OCI-LY7 (cell line): ENCODE results near the gene GNB1L. TPM values are rescaled to one million over a fixed set of nuclear protein-coding genes. Genes with fewer than 3 reads are reported as not detected.

ENCODE experiments used
- BruUV-seq: library from RNA; stranded (reverse); fragments of 400-500 nt; replicated peaks from 2 replicates; lab custom pipeline; 2021; lab: Mats Ljungman, UMichigan
- CTCF ChIA-PET: fragments of 300-600 bp; sonication (Branson Sonifier 250); formaldehyde crosslinking; loops from one replicate; lab custom pipeline; 2022; ENCODE audit warnings: antibody characterized with exemption; ENCODE audit not compliant: unreplicated experiment; lab: Charles Lee
- POLR2A ChIA-PET: fragments of 300-600 bp; sonication (Branson Sonifier 250); formaldehyde crosslinking; loops from one replicate; lab custom pipeline; 2022; ENCODE audit warnings: antibody characterized with exemption; lab: Charles Lee
- DNase-seq: peaks from one replicate; pipeline ENCODE4 v3.0.0-alpha.2; 2015; ENCODE audit warnings: low spot score
- H2AFZ ChIP-seq: fragments of 200-600 bp; sonication (generic), shearing (Covaris generic); 2 replicates; pipeline ENCODE4 v1.6.1; 2014; ENCODE audit warnings: mild to moderate bottlenecking, antibody characterized with exemption, low read length, moderate library complexity
- H3K27ac ChIP-seq: fragments of 200-600 bp; sonication (generic); 2 replicates; pipeline ENCODE4 v1.5.1; 2014; ENCODE audit warnings: mixed run types, low read depth, mild to moderate bottlenecking, moderate library complexity, low read length, inconsistent platforms; ENCODE audit not compliant: poor library complexity, severe bottlenecking
- H3K36me3 ChIP-seq: fragments of 200-600 bp; sonication (generic); 2 replicates; pipeline ENCODE4 v1.6.1; 2014; ENCODE audit warnings: mild to moderate bottlenecking, antibody characterized with exemption, low read length, moderate library complexity, mixed read lengths; ENCODE audit not compliant: insufficient read depth
- H3K4me1 ChIP-seq: fragments of 200-600 bp; sonication (generic); 2 replicates; pipeline ENCODE4 v1.5.1; 2014; ENCODE audit warnings: mild to moderate bottlenecking, low read length; ENCODE audit not compliant: insufficient read depth, poor library complexity, severe bottlenecking
- H3K4me2 ChIP-seq: fragments of 200-600 bp; sonication (generic); 2 replicates; pipeline ENCODE4 v1.6.1; 2014; ENCODE audit warnings: mild to moderate bottlenecking, low read length
- H3K4me3 ChIP-seq: fragments of 200-600 bp; sonication (generic); 2 replicates; pipeline ENCODE4 v1.5.1; 2014; ENCODE audit warnings: mild to moderate bottlenecking, low read depth, low read length; ENCODE audit not compliant: poor library complexity, severe bottlenecking
- H3K79me2 ChIP-seq: fragments of 200-600 bp; sonication (generic); 2 replicates; pipeline ENCODE4 v1.6.1; 2016; ENCODE audit warnings: low read depth, mild to moderate bottlenecking, low read length, moderate library complexity, mixed read lengths; ENCODE audit not compliant: insufficient read depth
- H3K9me2 ChIP-seq: fragments of 200-600 bp; sonication (generic); 2 replicates; pipeline ENCODE4 v1.6.1; 2016; ENCODE audit warnings: mild to moderate bottlenecking, low read length, mixed read lengths; ENCODE audit not compliant: insufficient read depth
- H3K9me3 ChIP-seq: fragments of 200-600 bp; sonication (generic); 2 replicates; pipeline ENCODE4 v1.6.1; 2014; ENCODE audit warnings: mild to moderate bottlenecking, mixed run types, low read length, mixed read lengths
- H4K20me1 ChIP-seq: fragments of 200-600 bp; sonication (generic); 2 replicates; pipeline ENCODE4 v1.6.1; 2014; ENCODE audit warnings: mild to moderate bottlenecking, antibody characterized with exemption, low read length, moderate library complexity, mixed read lengths; ENCODE audit not compliant: insufficient read depth
- EZH2phosphoT487 ChIP-seq: fragments of 200-600 bp; sonication (generic); IDR thresholded peaks from 2 replicates; pipeline ENCODE4 v1.6.1; 2018; ENCODE audit warnings: low read depth, borderline replicate concordance, mild to moderate bottlenecking, mixed run types, antibody characterized with exemption, low read length, moderate library complexity, mixed read lengths
- intact Hi-C: fragments of 100-400 bp; cut with micrococcal nuclease; formaldehyde crosslinking; loops from one replicate; pipeline ENCODE4 v1.10.0; 2022; ENCODE audit not compliant: unreplicated experiment
- total RNA-seq, 2 experiments: library from RNA; depleted of rRNA in 1 of 2; stranded (reverse); fragments of >200 nt in 1 of 2; shearing (Covaris generic) in 1 of 2; gene quantifications; 2 replicates each; pipeline ENCODE4 v1.2.3, GENCODE V29; 2014 to 2022
- TF ChIP-seq, protein P1 (sequence below): fragments of 200-600 bp; sonication (generic); conservative IDR thresholded peaks from 2 replicates; pipeline ENCODE4 v1.5.1; 2014; ENCODE audit warnings: mild to moderate bottlenecking, antibody characterized with exemption, low read length, moderate library complexity, mixed read lengths

GNB1L gene
- total RNA-seq, 2 experiments from 2014 or later: 13.1 to 26.7 TPM

DNA sequence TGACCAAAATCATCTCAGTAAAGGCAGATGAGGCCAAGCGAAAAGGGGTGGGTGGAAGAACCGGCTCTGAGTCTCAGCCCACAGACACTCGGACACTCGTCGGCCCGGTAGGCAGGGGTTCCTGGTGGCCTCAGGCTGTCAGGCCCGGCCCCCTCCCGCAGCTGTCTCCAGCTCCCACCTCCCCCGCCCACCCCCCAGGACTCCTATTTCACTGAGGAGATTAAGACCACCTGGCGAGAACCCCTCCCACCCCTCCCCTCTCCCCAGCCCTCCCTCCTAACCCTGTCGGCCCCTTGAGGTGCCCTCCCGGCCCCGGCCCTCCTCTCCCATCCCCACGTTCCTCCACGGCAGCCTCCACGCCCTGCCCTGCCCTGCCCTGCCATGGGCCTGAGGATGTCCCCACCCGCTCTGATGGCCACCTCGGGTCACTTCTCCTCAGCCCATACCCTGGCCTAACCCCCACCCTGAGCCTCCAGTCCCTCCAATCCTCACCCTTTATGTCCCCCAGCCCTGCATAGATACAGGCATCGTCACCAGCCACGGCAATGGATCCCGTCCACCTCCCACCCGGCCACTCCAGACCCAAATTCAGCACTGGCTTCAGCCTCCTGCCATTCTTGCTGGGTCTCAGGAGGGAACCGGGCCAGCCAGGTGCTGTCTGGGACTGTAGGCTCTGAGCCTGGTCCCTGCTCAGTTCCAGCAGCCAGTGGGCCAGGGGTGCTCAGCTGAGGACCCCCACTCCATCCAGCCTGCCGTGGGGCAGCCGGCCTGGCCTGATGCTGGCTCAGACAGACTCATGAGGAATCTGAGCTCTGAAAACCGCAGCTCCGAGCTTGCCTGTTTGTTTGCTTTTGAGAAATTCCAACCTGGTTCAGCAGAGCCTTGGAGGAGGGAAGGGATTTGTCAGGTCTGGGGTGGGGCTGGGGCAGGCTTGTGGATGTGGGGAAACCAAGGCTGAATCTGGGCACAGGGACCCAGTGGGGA, 103.9 kb downstream of the GNB1L start:
- peaks cover under 1% of the 10 kb centered on the region for H3K4me1 ChIP-seq
- H3K36me3 ChIP-seq: no peaks in the 10 kb centered on the region

DNA sequence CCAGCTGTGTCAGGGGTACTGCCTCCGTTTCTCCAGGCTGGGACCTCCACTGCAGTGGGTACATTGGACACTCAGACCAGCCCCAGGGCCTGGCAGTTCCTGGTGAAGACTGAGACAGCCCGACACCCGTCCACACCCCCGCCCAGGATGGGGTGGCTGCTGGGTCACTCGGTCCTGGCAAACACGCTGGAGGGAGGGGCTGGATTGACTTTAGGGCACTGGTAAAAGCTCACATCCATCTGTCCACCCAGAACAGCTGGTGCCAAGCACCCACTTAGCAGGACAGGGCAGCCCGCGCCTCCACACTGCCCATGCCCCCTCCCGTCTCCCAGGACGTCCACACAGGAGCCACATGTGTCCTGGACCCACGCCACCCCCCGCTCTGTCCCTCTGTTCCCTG, 104.8 kb downstream of the GNB1L start:
- Histone ChIP-seq H4K20me1 (no peaks in the 10 kb centered on the region), H3K4me1 (no peaks in the 10 kb centered on the region), H3K9me3 (no peaks in the 10 kb centered on the region), H3K9me2 (no peaks in the 10 kb centered on the region), H3K79me2 (no peaks in the 10 kb centered on the region), H3K27ac (no peak overlapping the region), H2AFZ (no peak overlapping the region), H3K4me2 (no peak overlapping the region), H3K4me3 (no peak overlapping the region), H3K36me3 (no peaks in the 10 kb centered on the region)
- intact Hi-C loops: no loop called here
- POLR2A ChIA-PET: interaction anchor here (2.3 kb wide), 1 partner anchor 23 kb away, joined by 5 read pairs; no protein-coding TSS in a partner anchor
- CTCF ChIA-PET: interaction anchor here (0.5 kb wide), 1 partner anchor 830 kb away, joined by 3 read pairs; no protein-coding TSS in a partner anchor
- TF ChIP-seq EZH2phosphoT487: no peak
- TF ChIP-seq, protein P1, sequence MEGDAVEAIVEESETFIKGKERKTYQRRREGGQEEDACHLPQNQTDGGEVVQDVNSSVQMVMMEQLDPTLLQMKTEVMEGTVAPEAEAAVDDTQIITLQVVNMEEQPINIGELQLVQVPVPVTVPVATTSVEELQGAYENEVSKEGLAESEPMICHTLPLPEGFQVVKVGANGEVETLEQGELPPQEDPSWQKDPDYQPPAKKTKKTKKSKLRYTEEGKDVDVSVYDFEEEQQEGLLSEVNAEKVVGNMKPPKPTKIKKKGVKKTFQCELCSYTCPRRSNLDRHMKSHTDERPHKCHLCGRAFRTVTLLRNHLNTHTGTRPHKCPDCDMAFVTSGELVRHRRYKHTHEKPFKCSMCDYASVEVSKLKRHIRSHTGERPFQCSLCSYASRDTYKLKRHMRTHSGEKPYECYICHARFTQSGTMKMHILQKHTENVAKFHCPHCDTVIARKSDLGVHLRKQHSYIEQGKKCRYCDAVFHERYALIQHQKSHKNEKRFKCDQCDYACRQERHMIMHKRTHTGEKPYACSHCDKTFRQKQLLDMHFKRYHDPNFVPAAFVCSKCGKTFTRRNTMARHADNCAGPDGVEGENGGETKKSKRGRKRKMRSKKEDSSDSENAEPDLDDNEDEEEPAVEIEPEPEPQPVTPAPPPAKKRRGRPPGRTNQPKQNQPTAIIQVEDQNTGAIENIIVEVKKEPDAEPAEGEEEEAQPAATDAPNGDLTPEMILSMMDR: no peak
- no TSS peak for BruUV-seq
- no peak for DNase-seq

More for the DNA sequence above, 103.9 kb downstream of the GNB1L start:
- H3K4me3 ChIP-seq: no peak overlapping the region
- H3K9me2 ChIP-seq: no peaks in the 10 kb centered on the region
- intact Hi-C loops: no loop called here
- BruUV-seq: no TSS peak
- no peaks in the 10 kb centered on the region for H3K9me3 ChIP-seq
- H3K4me2 ChIP-seq: no peak overlapping the region
- TF ChIP-seq, protein P1: no peak
- TF ChIP-seq EZH2phosphoT487: no peak
- POLR2A ChIA-PET: interaction anchor here (2.3 kb wide), 1 partner anchor 22 kb away, joined by 5 read pairs; no protein-coding TSS in a partner anchor
- no peaks in the 10 kb centered on the region for H3K79me2 ChIP-seq
- CTCF ChIA-PET: interaction anchor here (0.5 kb wide), 1 partner anchor 829 kb away, joined by 3 read pairs; no protein-coding TSS in a partner anchor
- no peak overlapping the region for H2AFZ ChIP-seq
- H4K20me1 ChIP-seq: no peaks in the 10 kb centered on the region
- no peak for DNase-seq
- H3K27ac ChIP-seq: no peak overlapping the region
